GM08714 (cell line): ENCODE data around the gene ZMYND15.
"Not testable (repeated sequence)": the region's sequence is repeated elsewhere in the genome, so short reads cannot be mapped to it uniquely, and the experiment has no call there.

Source experiments
- H3K4me3 ChIP-seq: fragments of 200-500 bp; sonication (Bioruptor generic); 2 replicates; pipeline ENCODE4 v1.5.1; 2014; ENCODE audit warnings: mild to moderate bottlenecking, low read length, inconsistent platforms
- ZNF274 ChIP-seq: IDR thresholded peaks from 2 replicates; pipeline ENCODE4 v1.6.1; 2012; ENCODE audit warnings: mild to moderate bottlenecking, low read depth, low read length

ZMYND15 gene

GRCh38 chr17:4739122-4740024 lies at the start of gene ZMYND15, which contains the start of gene CXCL16:
Gene ZMYND15 (plus strand): TSS chr17:4739833. CDS start chr17:4740549, 716 bp downstream.
Gene CXCL16 (minus strand): TSS chr17:4739928. CDS start chr17:4739339, 589 bp downstream.
- no peak for TF ChIP-seq ZNF274
- peak within 1 kb of the TSS; percentile 70 for H3K4me3 ChIP-seq

GRCh38 chr17:4689872-4690271 lies 49.8 kb upstream of the ZMYND15 start:
- H3K4me3 ChIP-seq = not testable (repeated sequence)

- TF ChIP-seq ZNF274 = no peak
- no peak overlapping the region for H3K4me3 ChIP-seq
Measured at GRCh38 chr17:4690745-4691144, 48.9 kb upstream of the ZMYND15 start.

GRCh38 chr17:4691686-4692085 lies 47.9 kb upstream of the ZMYND15 start:
- TF ChIP-seq ZNF274 = no peak
- no peak overlapping the region for H3K4me3 ChIP-seq

- no peak overlapping the region for H3K4me3 ChIP-seq
- TF ChIP-seq ZNF274 = no peak
Measured at GRCh38 chr17:4693416-4693815, 46.2 kb upstream of the ZMYND15 start.

GRCh38 chr17:4696437-4696805 lies 43.2 kb upstream of the ZMYND15 start:
- TF ChIP-seq ZNF274 = no peak
- H3K4me3 ChIP-seq = no peak overlapping the region

- H3K4me3 ChIP-seq = not testable (repeated sequence)
Measured at GRCh38 chr17:4699401-4700056, 40.1 kb upstream of the ZMYND15 start.

GRCh38 chr17:4701116-4701515 lies 38.5 kb upstream of the ZMYND15 start:
- TF ChIP-seq ZNF274 = no peak
- H3K4me3 ChIP-seq = no peak overlapping the region

GRCh38 chr17:4703330-4703691 lies 36.3 kb upstream of the ZMYND15 start:
- H3K4me3 ChIP-seq = peak overlapping the region; percentile 89
- no peak for TF ChIP-seq ZNF274

GRCh38 chr17:4704574-4704907 lies 35.1 kb upstream of the ZMYND15 start:
- peak overlapping the region; percentile 89 for H3K4me3 ChIP-seq

- TF ChIP-seq ZNF274 = no peak
- peak overlapping the region; percentile 89; the same call in 1 of the 2 replicates for H3K4me3 ChIP-seq
Measured at GRCh38 chr17:4704991-4705390, 34.6 kb upstream of the ZMYND15 start.

- TF ChIP-seq ZNF274 = no peak
- no peak overlapping the region for H3K4me3 ChIP-seq
Measured at GRCh38 chr17:4706121-4706520, 33.5 kb upstream of the ZMYND15 start.

- H3K4me3 ChIP-seq = no peak overlapping the region
- TF ChIP-seq ZNF274 = no peak
Measured at GRCh38 chr17:4708436-4708835, 31.2 kb upstream of the ZMYND15 start.

GRCh38 chr17:4709794-4710692 lies 29.6 kb upstream of the ZMYND15 start, which contains the start of gene ARRB2:
Gene ARRB2 (plus strand): TSS chr17:4710632. CDS start chr17:4710722, 90 bp downstream.
- peak within 1 kb of the TSS; percentile 82 for H3K4me3 ChIP-seq
- no peak for TF ChIP-seq ZNF274
